Stomach smooth muscle (tissue), 2 donors: Measurements from ENCODE around the gene RPAP3.
A peak's percentile ranks its signal among the peaks of the same experiment; 100 is the strongest.

Experiments
- H3K27ac ChIP-seq: one replicate; pipeline ENCODE4 v1.7.0; 2013; ENCODE audit warnings: mild to moderate bottlenecking, low read length, inconsistent platforms
- H3K27me3 ChIP-seq, 2 donors: one replicate each; pipeline ENCODE4 v1.7.0; 2013; ENCODE audit warnings: low read length in 2 of 2; ENCODE audit not compliant: insufficient read depth in 2 of 2, control insufficient read depth in 1 of 2
- H3K36me3 ChIP-seq, 2 donors: one replicate each; pipeline ENCODE4 v1.7.0; 2013; ENCODE audit warnings: low read length in 2 of 2; ENCODE audit not compliant: control insufficient read depth in 2 of 2, insufficient read depth in 2 of 2
- H3K4me1 ChIP-seq: one replicate; pipeline ENCODE4 v1.7.0; 2013; ENCODE audit warnings: low read length; ENCODE audit not compliant: control insufficient read depth, insufficient read depth
- H3K4me3 ChIP-seq, 2 donors: one replicate each; pipeline ENCODE4 v1.7.0; 2013; ENCODE audit warnings: low read length in 2 of 2
- H3K9ac ChIP-seq, 2 donors: one replicate each; pipeline ENCODE4 v1.7.0; 2013; ENCODE audit warnings: low read length in 2 of 2, mild to moderate bottlenecking in 1 of 2
- H3K9me3 ChIP-seq, 2 donors: one replicate each; pipeline ENCODE4 v1.7.0; 2013; ENCODE audit warnings: low read length in 2 of 2; ENCODE audit not compliant: control insufficient read depth in 2 of 2
- donor health status: healthy.
- donor health status: Pancreatic carcinoma.

The RPAP3 gene

DNA sequence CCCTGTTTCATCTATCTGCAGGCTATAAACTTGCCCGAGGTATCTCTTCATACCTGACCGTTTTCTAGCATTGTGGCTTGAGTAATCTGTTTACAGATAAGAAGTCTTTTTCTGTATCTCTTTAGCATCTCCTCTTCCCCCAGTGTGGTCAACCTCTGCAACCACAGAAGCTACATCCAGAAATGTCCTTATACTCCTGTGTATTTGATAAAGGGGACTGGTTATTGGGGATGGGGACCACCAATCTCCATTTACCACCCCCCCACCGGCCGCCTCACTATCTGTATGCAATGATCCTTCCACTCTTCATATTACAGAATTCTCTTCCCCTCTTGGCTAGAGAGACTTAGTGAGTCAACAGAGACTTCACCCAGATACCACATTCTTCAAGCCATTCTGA, 3.4 kb upstream of the RPAP3 start:
- Histone ChIP-seq H3K4me1 (peaks cover 4% of the 10 kb centered on the region), H3K4me3 (no peak overlapping the region), H3K27ac (no peak overlapping the region), H3K9me3 (no peaks in the 10 kb centered on the region), H3K27me3 (no peaks in the 10 kb centered on the region), H3K9ac (no peak overlapping the region), H3K36me3 (no peaks in the 10 kb centered on the region)

DNA sequence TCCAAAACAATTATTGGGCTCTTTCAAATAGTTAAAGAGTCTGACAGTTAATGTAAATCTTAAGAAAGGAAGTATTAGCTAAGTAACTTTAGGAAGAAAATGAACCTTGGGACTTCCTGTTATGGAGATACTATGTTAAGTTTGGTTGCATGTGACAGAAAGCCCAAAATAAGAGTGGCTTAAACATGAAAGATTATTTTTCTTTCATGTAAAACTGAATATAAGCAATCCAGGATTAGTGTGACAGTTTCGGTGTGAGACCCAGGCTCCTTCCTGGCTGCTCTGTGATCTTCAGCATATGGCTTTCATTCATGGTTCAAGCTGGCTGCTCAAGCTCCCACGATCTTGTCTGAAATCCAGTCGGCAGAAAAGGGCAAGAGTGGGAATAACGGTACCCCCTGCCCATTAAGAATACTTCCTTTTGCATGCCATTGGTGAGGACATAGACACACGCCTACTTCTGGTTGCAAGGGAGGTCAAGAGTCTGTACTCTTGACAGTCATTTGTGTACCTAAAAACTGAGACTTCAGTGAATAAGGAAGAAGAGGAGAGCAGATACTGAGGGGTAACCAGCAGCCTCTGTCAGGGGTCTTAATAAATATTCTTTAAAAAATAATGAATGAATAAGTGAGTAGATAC, 2.2 kb upstream of the RPAP3 start:
- H3K27me3 ChIP-seq = no peaks in the 10 kb centered on the region
- H3K4me1 ChIP-seq = peaks cover 4% of the 10 kb centered on the region
- H3K9ac ChIP-seq = no peak overlapping the region
- no peaks in the 10 kb centered on the region for H3K36me3 ChIP-seq
- no peak overlapping the region for H3K4me3 ChIP-seq
- H3K9me3 ChIP-seq = no peaks in the 10 kb centered on the region
- no peak overlapping the region for H3K27ac ChIP-seq

DNA sequence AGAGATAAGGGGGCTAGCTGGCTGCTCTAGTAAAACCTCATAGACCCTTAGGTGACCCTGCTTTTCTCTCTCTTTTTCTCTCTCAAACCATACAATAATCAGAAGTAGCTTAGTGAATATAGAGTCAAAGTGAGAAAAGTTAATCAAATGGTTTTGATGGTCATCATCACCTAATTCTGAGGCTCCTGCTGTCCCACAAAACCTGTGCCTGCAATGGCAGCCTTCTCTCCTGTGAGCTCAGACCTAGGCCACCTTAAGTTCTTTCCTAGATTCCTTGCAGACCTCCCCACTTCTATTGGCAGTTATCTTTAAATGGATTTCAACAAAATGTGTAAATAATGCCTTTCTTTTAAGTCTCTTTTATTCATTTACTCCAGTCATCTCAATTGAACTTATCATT, 1.5 kb upstream of the RPAP3 start:
- H3K36me3 ChIP-seq = no peaks in the 10 kb centered on the region
- no peaks in the 10 kb centered on the region for H3K9me3 ChIP-seq
- H3K27ac ChIP-seq = no peak overlapping the region
- peak overlapping the region in 1 of 2 donors; percentile 18 for H3K9ac ChIP-seq
- H3K4me3 ChIP-seq = no peak overlapping the region
- no peaks in the 10 kb centered on the region for H3K27me3 ChIP-seq
- peaks cover 4% of the 10 kb centered on the region for H3K4me1 ChIP-seq

DNA sequence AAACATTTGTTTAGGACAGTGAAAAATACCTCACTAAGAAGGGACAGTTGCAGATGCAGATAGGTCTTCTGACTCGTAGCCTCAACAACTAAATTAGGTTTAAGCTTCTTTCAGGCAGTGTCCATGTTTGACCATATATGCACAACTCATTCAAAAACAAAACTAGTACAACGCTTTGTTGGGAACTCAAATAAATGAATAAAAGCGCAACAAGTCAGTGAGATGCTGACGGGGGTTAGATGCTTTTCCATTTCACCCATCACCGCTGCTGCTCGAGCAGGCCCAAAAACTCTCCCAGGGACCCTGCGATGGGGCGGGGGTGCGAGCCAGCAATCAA, 633 bp downstream of the RPAP3 start:
- Histone ChIP-seq H3K4me1 (peaks cover 4% of the 10 kb centered on the region), H3K9ac (peak overlapping the region; percentile 1 to 76), H3K4me3 (peak overlapping the region; percentile 73 to 89), H3K27me3 (no peaks in the 10 kb centered on the region), H3K27ac (peak overlapping the region; percentile 56), H3K36me3 (peaks cover 5 to 7% of the 10 kb centered on the region in 2 donors), H3K9me3 (no peaks in the 10 kb centered on the region)

DNA sequence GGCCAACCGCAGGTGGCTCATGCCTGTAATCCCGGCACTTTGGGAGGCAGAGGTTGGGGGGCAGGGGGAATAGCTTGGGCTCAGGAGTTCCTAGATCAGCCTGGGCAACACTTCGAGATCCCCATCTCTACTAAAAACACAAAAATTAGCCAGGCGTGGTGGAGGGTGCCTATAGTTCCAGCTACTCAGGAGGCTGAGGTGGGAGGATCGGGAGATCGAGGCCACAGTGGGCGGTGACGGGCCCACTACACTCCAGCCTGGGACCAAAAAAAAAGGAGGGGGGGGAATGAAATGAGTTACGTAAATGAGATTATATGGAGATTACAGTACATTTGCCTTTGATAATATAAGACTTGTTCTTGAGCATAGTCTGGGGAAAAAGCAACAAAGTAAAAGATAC, 1.1 kb downstream of the RPAP3 start:
- Histone ChIP-seq H3K9ac (peak overlapping the region; percentile 1 to 76), H3K9me3 (no peaks in the 10 kb centered on the region), H3K27me3 (no peaks in the 10 kb centered on the region), H3K36me3 (peaks cover 5 to 7% of the 10 kb centered on the region in 2 donors), H3K27ac (no peak overlapping the region), H3K4me3 (peak overlapping the region; percentile 73 to 89), H3K4me1 (peaks cover 4% of the 10 kb centered on the region)

DNA sequence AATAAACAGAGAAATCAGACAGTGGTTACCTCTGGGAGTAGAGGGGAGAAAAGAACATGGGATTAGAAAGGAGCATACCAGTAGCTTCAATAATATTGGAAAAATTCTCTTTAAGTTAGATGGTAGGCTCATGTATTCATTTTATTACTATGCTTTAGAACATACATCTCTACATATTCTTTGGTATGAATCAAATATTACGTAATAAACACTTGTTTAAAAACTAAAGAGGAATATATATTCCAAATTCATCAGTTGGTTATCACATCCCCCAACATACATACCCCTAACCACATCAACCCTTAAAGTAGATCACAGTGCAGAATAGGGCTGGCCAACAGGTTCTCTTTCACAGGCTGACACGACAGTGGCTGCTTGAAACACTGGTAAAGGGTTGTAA, 5.6 kb downstream of the RPAP3 start:
- H3K36me3 ChIP-seq = peaks cover 7 to 11% of the 10 kb centered on the region in 2 donors
- H3K9ac ChIP-seq = no peak overlapping the region
- no peaks in the 10 kb centered on the region for H3K4me1 ChIP-seq
- no peaks in the 10 kb centered on the region for H3K9me3 ChIP-seq
- no peaks in the 10 kb centered on the region for H3K27me3 ChIP-seq
- no peak overlapping the region for H3K27ac ChIP-seq
- H3K4me3 ChIP-seq = no peak overlapping the region

DNA sequence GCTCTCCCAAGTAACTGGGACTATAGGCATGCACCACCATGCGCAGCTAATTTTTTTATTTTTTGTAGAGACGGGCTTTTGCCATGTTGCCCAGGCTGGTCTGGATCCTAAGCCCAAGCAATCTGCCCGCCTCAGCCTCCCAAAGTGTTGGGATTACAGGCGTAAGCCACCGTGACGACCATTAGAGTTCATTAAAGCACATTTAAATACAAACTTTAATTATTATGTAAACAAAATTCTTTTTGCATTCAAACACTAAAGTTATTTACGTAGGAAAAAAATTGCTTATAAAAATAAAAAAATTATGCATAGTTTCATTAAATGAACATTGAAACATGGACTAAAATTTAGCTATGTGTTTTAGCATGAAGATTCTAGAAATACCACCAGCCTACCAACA, 7.2 kb downstream of the RPAP3 start:
- H3K9ac ChIP-seq = no peak overlapping the region
- H3K4me1 ChIP-seq = no peaks in the 10 kb centered on the region
- no peak overlapping the region for H3K4me3 ChIP-seq
- H3K27me3 ChIP-seq = no peaks in the 10 kb centered on the region
- no peaks in the 10 kb centered on the region for H3K9me3 ChIP-seq
- no peak overlapping the region for H3K27ac ChIP-seq
- peaks cover 7 to 14% of the 10 kb centered on the region in 2 donors for H3K36me3 ChIP-seq

DNA sequence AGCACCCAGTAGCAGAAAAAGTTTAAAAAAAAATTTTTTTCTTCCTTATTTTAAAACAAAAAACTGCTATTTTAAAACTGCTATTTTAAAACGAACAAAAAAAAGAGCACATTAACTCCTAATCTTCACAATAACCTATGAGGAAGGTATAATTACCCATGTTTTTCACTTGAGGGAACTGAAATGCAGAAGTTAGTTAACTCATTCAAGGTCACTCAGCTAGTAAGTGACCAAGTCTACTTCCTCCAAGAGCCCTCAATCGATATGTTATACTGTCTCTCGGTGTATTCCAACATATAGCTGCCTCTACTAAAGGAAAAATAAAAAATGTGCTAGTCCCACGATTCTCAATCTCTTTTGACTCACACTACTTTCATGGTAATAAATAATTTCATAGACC, 7.8 kb downstream of the RPAP3 start:
- H3K4me3 ChIP-seq = no peak overlapping the region
- H3K9me3 ChIP-seq = no peaks in the 10 kb centered on the region
- no peaks in the 10 kb centered on the region for H3K4me1 ChIP-seq
- no peak overlapping the region for H3K9ac ChIP-seq
- peaks cover 9 to 14% of the 10 kb centered on the region in 2 donors for H3K36me3 ChIP-seq
- H3K27ac ChIP-seq = no peak overlapping the region
- H3K27me3 ChIP-seq = no peaks in the 10 kb centered on the region

DNA sequence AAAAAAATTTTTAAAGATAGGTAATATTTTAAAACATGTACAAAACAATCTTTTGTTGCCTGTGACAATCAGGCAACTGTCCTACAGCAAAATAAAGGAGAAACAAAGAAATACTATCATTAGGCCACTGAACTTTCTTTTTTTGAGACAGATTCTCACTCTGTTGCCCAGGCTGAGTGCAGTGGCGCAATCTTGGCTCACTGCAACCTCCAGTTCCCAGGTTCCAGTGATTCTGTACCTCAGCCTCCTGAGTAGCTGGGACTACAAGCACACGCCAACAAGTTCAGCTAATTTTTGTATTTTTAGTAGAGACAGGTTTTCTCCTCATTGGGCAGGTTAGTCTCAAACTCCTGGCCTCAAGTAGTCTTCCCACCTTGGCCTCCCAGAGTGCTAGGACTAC, 16.6 kb downstream of the RPAP3 start:
- no peaks in the 10 kb centered on the region for H3K4me1 ChIP-seq
- no peaks in the 10 kb centered on the region for H3K27me3 ChIP-seq
- H3K9ac ChIP-seq = no peak overlapping the region
- no peak overlapping the region for H3K4me3 ChIP-seq
- H3K36me3 ChIP-seq = peaks cover 0 to 2% of the 10 kb centered on the region in 2 donors
- H3K27ac ChIP-seq = no peak overlapping the region
- H3K9me3 ChIP-seq = no peaks in the 10 kb centered on the region

DNA sequence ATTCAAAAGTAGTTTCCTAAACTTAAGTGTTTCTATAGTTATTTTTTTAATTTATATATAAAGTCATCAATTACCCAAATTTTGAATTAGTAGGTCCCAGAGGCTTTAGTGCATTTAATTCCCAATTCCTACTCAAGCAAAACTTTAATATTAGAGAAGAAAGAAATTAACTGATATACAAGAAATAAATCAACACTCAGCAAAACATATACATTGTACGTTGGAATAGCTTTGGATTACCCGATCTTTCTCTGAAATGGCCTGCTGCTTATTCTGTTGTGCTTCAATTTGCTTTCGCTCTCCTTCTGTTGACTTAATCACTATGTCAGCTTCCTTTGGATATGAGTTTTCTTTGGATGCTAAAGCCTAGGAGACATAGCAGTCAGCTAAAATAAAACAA, 18.2 kb downstream of the RPAP3 start:
- no peaks in the 10 kb centered on the region for H3K36me3 ChIP-seq
- no peaks in the 10 kb centered on the region for H3K27me3 ChIP-seq
- H3K4me1 ChIP-seq = no peaks in the 10 kb centered on the region
- no peak overlapping the region for H3K4me3 ChIP-seq
- no peaks in the 10 kb centered on the region for H3K9me3 ChIP-seq
- no peak overlapping the region for H3K9ac ChIP-seq
- no peak overlapping the region for H3K27ac ChIP-seq

DNA sequence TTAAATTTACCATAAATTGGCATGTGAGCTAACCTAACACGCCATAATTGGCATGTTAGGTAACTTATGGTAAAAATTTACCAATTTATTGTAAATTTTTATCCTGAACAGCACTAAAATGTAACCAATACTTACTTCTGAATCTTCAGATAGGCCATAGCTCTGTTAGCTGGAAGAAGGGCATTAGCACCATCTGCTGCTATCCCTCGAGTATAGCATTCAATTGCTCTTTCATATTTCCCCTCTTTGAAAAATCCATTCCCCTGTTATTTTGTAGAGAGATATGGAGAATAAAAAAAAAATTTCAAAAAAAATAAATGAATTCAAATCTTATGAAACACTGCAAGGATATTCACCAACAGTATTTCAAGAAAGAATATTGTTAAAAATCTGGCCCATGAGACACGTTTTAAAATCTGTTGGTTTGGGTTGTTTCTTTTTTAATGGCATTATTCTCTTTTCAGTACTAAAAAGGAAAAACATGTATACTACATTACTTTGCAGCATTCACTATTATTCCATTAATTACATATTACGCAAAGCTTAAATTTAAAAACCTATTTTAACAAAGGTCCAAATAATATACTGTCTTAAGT, 19.1 kb downstream of the RPAP3 start:
- Histone ChIP-seq H3K4me1 (no peaks in the 10 kb centered on the region), H3K9me3 (no peaks in the 10 kb centered on the region), H3K27ac (no peak overlapping the region), H3K27me3 (no peaks in the 10 kb centered on the region), H3K36me3 (peaks cover 0 to 3% of the 10 kb centered on the region in 2 donors), H3K9ac (no peak overlapping the region), H3K4me3 (no peak overlapping the region)
